ENCODE data around the gene SAMD4A.

GRCh38 chr14:54789166-54789565 lies 222.2 kb downstream of the SAMD4A start:
- TF ChIP-seq EP300 (IDR thresholded peaks at IDR 0.05) (no peak), CTCF (IDR thresholded peaks at IDR 0.05) (no peak), POLR2A (IDR thresholded peaks at IDR 0.05) (no peak)

Data from tibial nerve (tissue), 4 donors.